Testis (tissue), 3 donors: Measurements from ENCODE around the gene ATMIN. TPM values are rescaled to one million over a fixed set of nuclear protein-coding genes. Genes with fewer than 3 reads are reported as not detected.
A peak's percentile ranks its signal among the peaks of the same experiment; 100 is the strongest.

Experiments
- DNase-seq: peaks from one replicate; pipeline ENCODE4 v3.0.0-alpha.2; 2019
- H3K27ac ChIP-seq, 2 donors: fragments of 200-600 bp; sonication (generic); one replicate each; pipeline ENCODE4 v1.5.1; 2019
- H3K27me3 ChIP-seq: fragments of 200-600 bp; sonication (generic); one replicate; pipeline ENCODE4 v1.5.1; 2019
- H3K36me3 ChIP-seq: fragments of 200-600 bp; sonication (generic); one replicate; pipeline ENCODE4 v1.5.1; 2017; ENCODE audit warnings: low read depth; ENCODE audit errors: missing control alignments
- H3K4me1 ChIP-seq: fragments of 200-600 bp; sonication (generic); one replicate; pipeline ENCODE4 v1.5.1; 2019
- H3K4me3 ChIP-seq, 2 donors: fragments of 200-600 bp; sonication (generic); one replicate each; pipeline ENCODE4 v1.5.1; 2017 to 2019
- H3K9me3 ChIP-seq: fragments of 200-600 bp; sonication (generic); one replicate; pipeline ENCODE4 v1.5.1; 2017
- POLR2A ChIP-seq: fragments of 450-650 bp; IDR thresholded peaks from one replicate; pipeline ENCODE4 v1.6.1; 2017; ENCODE audit warnings: antibody characterized with exemption, mild to moderate bottlenecking, moderate library complexity
- WGBS, 2 donors: methylation state at CpG; one replicate each; pipeline ENCODE4 v1.1.5; 2018; 5-methylcytosine and 5-hydroxymethylcytosine counted together
- intact Hi-C: fragments of 100-400 bp; cut with DNase I; formaldehyde crosslinking; loops from one replicate; pipeline ENCODE4 v1.15.1; 2023; ENCODE audit warnings: low total_unique reads
- polyA plus RNA-seq: library from polyadenylated mRNA; stranded (reverse); fragments of 350-450 nt; fragmentation: Illumina TruSeq; extraction: RNeasy Lipid Tissue Mini Kit (QIAGEN cat#74804); gene quantifications from one replicate; pipeline ENCODE4 v1.2.3, GENCODE V29; 2014; ENCODE audit warnings: low read depth, low replicate concordance; ENCODE audit not compliant: insufficient read depth
- total RNA-seq, 2 donors: library from RNA; depleted of rRNA; stranded (reverse); fragments of >200 nt; gene quantifications; one replicate each; pipeline ENCODE4 v1.2.3, GENCODE V29; 2016
- TF ChIP-seq, protein P1 (sequence below), 3 experiments: fragments of 450-650 bp in 2 of 3; fragments of 200-600 bp in 1 of 3; sonication (generic) in 1 of 3; IDR thresholded peaks; one replicate each; pipeline ENCODE4 v1.5.1; 2016 to 2019; ENCODE audit warnings: antibody characterized with exemption in 3 of 3, mild to moderate bottlenecking in 2 of 3, moderate library complexity in 1 of 3

Gene ATMIN
- total and polyA plus RNA-seq, 3 donors from 2014 or later: 53.6 to 97.3 (median 65.2) TPM

DNA sequence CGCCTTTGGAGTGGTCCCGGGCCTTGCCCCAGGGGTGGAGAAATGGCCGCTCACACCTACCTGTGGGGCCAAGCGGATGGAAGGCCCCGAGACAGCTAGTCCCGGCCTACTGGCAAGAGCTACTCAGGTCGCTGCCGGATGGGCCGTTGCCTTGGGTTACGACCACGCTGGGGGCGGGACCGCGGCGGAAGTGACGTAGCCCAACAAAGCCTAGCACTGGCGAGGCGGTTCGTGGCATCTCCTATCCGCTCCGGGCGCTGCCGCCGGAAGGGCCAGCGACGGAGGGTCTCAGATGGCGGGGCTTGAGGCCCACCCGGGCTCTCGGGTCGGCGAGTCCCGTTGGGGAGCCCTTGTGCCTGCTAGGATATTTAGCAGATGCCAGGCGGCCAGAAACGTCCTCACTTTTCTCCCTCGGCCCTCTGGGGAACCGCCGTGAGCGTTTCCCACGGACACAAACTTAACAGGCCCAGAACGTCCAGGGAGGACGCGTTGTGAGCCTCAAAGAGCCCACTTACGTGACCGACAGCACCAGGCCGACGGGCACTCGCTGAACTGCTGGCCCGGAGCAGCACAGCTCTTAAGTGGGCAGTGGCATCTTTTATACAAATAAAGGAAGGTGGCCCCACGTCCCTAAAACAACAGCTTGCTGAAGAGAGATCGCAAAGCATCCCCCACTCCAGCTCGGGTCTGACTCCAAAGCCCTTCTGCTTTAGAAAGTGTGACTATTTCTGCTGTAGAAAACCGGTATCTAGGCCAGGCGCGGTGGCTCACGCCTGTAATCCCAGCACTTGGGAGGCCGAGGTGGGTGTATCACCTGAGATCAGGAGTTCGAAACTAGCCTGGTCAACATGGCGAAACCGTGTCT lies 41.7 kb downstream of the ATMIN start, which contains the start of gene C16orf46:
Gene C16orf46, minus strand, starts transcription at position 163 of the 865 bp plus-strand sequence. CDS start 13,283 bp downstream, outside the sequence.
- H3K9me3 ChIP-seq: no peaks in the 10 kb centered on the region
- TF ChIP-seq, protein P1, sequence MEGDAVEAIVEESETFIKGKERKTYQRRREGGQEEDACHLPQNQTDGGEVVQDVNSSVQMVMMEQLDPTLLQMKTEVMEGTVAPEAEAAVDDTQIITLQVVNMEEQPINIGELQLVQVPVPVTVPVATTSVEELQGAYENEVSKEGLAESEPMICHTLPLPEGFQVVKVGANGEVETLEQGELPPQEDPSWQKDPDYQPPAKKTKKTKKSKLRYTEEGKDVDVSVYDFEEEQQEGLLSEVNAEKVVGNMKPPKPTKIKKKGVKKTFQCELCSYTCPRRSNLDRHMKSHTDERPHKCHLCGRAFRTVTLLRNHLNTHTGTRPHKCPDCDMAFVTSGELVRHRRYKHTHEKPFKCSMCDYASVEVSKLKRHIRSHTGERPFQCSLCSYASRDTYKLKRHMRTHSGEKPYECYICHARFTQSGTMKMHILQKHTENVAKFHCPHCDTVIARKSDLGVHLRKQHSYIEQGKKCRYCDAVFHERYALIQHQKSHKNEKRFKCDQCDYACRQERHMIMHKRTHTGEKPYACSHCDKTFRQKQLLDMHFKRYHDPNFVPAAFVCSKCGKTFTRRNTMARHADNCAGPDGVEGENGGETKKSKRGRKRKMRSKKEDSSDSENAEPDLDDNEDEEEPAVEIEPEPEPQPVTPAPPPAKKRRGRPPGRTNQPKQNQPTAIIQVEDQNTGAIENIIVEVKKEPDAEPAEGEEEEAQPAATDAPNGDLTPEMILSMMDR (IDR thresholded peaks at IDR 0.05): no peak
- peak; percentile 57 for TF ChIP-seq POLR2A
- peak; percentile 99 for DNase-seq
- H3K27me3 ChIP-seq: no peaks in the 10 kb centered on the region
- H3K4me1 ChIP-seq: peaks cover 4% of the 10 kb centered on the region
- peak within 1 kb of the TSS; percentile 78 to 85 for H3K4me3 ChIP-seq
- WGBS, 2 donors: 9 to 11% methylated on average over 30 to 53 of the region's 59 CpGs
- H3K27ac ChIP-seq: peak within 1 kb of the TSS; percentile 87 to 97
- intact Hi-C loops: no loop called here
- no peaks in the 10 kb centered on the region for H3K36me3 ChIP-seq

DNA sequence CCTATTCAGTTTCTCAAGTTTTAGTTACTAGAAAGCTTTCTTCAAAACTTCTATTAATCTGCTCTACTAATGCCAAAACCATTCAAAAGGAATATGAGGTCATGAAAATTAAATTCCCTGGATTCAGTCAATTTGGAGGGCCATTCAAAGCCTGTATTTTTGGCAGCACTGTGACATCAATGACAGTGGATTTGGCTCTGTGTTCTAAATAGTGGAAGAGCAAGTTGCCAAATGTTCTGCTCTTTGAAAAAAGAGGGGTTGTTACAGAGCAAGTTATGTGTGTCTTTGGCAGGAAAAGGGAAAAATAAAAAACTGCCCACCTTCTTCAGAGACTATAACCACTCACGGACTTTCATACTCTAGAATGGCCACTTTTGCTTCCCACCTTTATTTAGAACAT lies 44.6 kb downstream of the ATMIN start:
- Histone ChIP-seq H3K4me1 (peaks cover 4% of the 10 kb centered on the region), H3K27ac (no peak overlapping the region), H3K36me3 (no peaks in the 10 kb centered on the region), H3K27me3 (no peaks in the 10 kb centered on the region), H3K4me3 (no peak overlapping the region), H3K9me3 (no peaks in the 10 kb centered on the region)
- intact Hi-C loops: no loop called here
- TF ChIP-seq, protein P1 (IDR thresholded peaks at IDR 0.05): no peak
- no peak for TF ChIP-seq POLR2A
- DNase-seq: no peak
- WGBS, 2 donors: 83 to 88% methylated on average over 1 of the region's 1 CpG

DNA sequence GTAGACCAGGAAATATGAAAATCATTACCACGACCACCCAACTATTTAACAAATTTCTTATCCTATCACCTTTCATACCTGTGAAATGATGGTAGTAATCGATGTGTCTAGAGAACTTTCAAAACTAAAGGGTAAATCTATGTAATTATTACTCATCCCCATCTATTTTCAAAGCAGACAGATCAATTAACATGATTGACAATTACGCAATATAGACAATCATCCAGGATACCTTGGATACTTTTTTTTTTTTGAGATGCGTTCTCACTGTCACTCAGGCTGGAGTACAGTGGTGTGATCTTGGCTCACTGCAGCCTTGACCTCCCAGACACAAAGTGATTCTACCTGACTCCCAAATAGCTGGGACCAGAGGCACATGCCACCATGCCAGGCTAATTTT lies 45.4 kb downstream of the ATMIN start:
- H3K27ac ChIP-seq: no peak overlapping the region
- H3K4me3 ChIP-seq: no peak overlapping the region
- no peaks in the 10 kb centered on the region for H3K27me3 ChIP-seq
- DNase-seq: no peak
- 97 to 98% methylated on average over 4 of the region's 4 CpGs for WGBS, 2 donors
- intact Hi-C loops: no loop called here
- no peak for TF ChIP-seq POLR2A
- TF ChIP-seq, protein P1 (IDR thresholded peaks at IDR 0.05): no peak
- no peaks in the 10 kb centered on the region for H3K9me3 ChIP-seq
- no peaks in the 10 kb centered on the region for H3K36me3 ChIP-seq
- peaks cover 4% of the 10 kb centered on the region for H3K4me1 ChIP-seq

DNA sequence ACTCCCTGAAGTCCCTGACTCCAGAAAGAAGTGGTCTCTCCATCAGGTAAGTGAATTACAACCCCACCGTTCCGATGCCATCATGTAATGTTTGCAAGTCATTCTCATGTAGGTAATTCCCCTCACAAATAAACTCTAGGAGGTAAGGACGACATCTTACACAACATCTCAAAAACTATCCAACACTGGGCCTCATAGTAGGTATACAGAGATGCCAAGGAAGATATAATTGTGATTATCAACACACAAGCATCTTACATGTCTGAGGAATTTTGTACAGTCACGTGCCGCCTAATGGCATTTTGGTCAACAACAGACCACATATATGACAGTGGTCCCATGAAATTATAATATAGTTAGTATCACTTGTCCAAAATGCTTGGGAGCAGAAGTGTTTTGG lies 53.2 kb downstream of the ATMIN start:
- Histone ChIP-seq H3K27me3 (no peaks in the 10 kb centered on the region), H3K36me3 (no peaks in the 10 kb centered on the region), H3K27ac (no peak overlapping the region), H3K4me1 (no peaks in the 10 kb centered on the region), H3K9me3 (no peaks in the 10 kb centered on the region), H3K4me3 (no peak overlapping the region)
- TF ChIP-seq, protein P1 (IDR thresholded peaks at IDR 0.05): no peak
- no peak for TF ChIP-seq POLR2A
- DNase-seq: no peak
- WGBS, 2 donors: 91 to 98% methylated on average over 5 of the region's 5 CpGs
- intact Hi-C loops: no loop called here
